ENCODE data around the gene ARHGEF17.

DNA sequence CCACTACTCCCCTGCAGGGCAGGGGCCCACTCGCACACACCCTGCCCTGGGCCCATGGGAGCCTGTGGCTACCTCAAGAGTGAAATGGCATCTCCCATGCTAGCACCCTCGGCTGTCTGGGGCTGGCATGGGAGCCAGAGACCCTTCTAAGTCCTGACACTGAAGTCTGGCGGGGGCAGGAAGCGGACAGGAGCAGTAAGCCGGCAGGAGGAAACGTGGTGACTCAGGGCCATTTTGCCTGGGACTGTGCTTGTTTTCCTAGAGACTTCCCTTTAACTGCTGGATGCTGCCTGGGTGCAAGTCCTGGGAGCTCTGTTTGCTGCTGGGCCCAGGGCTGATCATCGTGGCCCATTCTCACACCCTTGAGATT, 84.9 kb downstream of the ARHGEF17 start:
- TF ChIP-seq ZNF274 (IDR thresholded peaks at IDR 0.05; ENCODE audit: low read depth, low read length) (no peak), YY1 (IDR thresholded peaks at IDR 0.05; ENCODE audit: insufficient read depth, insufficient read length) (no peak)
